ENCODE results near the gene STAC3. TPM values are rescaled to one million over a fixed set of nuclear protein-coding genes. Genes with fewer than 3 reads are reported as not detected.

STAC3 gene
- total and polyA plus RNA-seq, 10 of the 15 experiments (the other 5 are each of a cell fraction or from before 2014, with no cell fraction given): 0.49 to 9.9 (median 3.8) TPM

DNA sequence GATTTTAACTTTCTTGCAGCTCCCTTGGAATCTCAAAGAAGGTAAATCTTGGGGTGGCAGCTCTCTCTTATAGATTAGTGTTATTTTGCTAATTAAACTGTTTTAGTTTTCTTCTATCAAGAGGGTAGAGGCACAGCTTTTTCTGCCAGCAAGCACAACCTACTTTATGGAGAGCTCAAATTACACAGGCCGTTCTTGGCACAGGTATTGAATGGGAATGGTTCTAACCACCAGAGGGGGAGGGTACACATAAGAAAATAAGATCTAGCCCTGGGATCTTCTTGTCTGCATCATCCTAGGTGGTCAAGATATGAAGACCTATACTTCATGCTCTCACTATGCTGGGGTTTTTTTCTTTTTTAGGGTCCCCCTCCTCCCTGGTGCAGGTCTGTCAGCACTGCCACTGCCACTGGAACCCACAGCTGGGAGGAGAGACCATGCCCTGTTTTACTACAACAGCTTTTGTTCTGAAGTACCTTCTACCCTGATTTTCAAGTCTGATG is 48.6 kb upstream of the STAC3 start:
- no peak overlapping the region for H3K4me2 ChIP-seq (ENCODE audit: control insufficient read depth, insufficient read depth)
- H3K9ac ChIP-seq (ENCODE audit: control insufficient read depth, insufficient read depth, low read length): no peak overlapping the region
- CTCF ChIA-PET: interaction anchor here (1.3 to 15.5 kb wide), 4 partner anchors 8 to 156 kb away, joined by 3 to 540 read pairs (median 4); partner anchors contain the start of genes GLI1 and INHBE
- RAD21 ChIA-PET (ENCODE audit: unreplicated experiment): interaction anchor here (0.8 to 1.0 kb wide), 2 partner anchors 8 to 135 kb away, joined by 3 read pairs; partner anchors contain the start of gene INHBC
- SMC1A ChIA-PET (ENCODE audit: uncharacterized antibody, unreplicated experiment): interaction anchor here (1.6 kb wide), 1 partner anchor 154 kb away, joined by 6 read pairs; no protein-coding TSS in a partner anchor
- no TSS peak for BruUV-seq (replicated peaks)
- H3K27ac ChIP-seq (ENCODE audit: control insufficient read depth, insufficient read depth): no peak overlapping the region
- ATAC-seq (no peak), DNase-seq (ENCODE audit: low read depth, low spot score) (no peak), FAIRE-seq (no peak)
- POLR2A ChIA-PET: interaction anchor here (1.0 kb wide), 1 partner anchor 13 kb away, joined by 3 read pairs; no protein-coding TSS in a partner anchor
- no peaks in the 10 kb centered on the region for H4K20me1 ChIP-seq (ENCODE audit: control insufficient read depth, insufficient read depth)
- no peaks in the 10 kb centered on the region for H3K4me1 ChIP-seq (ENCODE audit: control insufficient read depth, insufficient read depth, low read length)
- in situ Hi-C loops (cut with MboI) (no loop called here), intact Hi-C loops (cut with micrococcal nuclease; ENCODE audit: unreplicated experiment) (no loop called here)
- H2AFZ ChIP-seq (ENCODE audit: control insufficient read depth, low read depth, low read length): no peak overlapping the region
- TF ChIP-seq MEF2A (IDR thresholded peaks at IDR 0.05; ENCODE audit: insufficient read depth, low read depth, low read length) (no peak), CBX5 (IDR thresholded peaks at IDR 0.05; ENCODE audit: low read depth) (no peak), GABPA (IDR thresholded peaks at IDR 0.05; ENCODE audit: low read depth) (no peak), YBX1 (IDR thresholded peaks at IDR 0.05) (no peak), FOXM1 (IDR thresholded peaks at IDR 0.05; ENCODE audit: low read depth, low read length) (no peak), NFYA (IDR thresholded peaks at IDR 0.05; ENCODE audit: borderline replicate concordance, low read depth, low read length) (no peak)
- H3K27me3 ChIP-seq (replicated peaks in 1 of 2; ENCODE audit: control insufficient read depth in 2 of 2, insufficient read depth in 2 of 2, low read length in 1 of 2): no peaks in the 10 kb centered on the region
- no peak overlapping the region for H3K4me3 ChIP-seq
- WGBS (ENCODE audit: insufficient coverage, insufficient replicate concordance, low lambda C conversion rate, missing lambda C conversion rate): 96% methylated on average over 1 of the region's 1 CpG
- H3K36me3 ChIP-seq (ENCODE audit: control insufficient read depth in 2 of 2, insufficient read depth in 2 of 2, low read length in 1 of 2): peaks cover 0 to 11% of the 10 kb centered on the region in 2 experiments; a peak in 3 of 4 replicates
- H3K9me3 ChIP-seq (replicated peaks; ENCODE audit: control insufficient read depth, insufficient read depth, low read length): no peaks in the 10 kb centered on the region
- no peaks in the 10 kb centered on the region for H3K79me2 ChIP-seq (ENCODE audit: control insufficient read depth, insufficient read depth, low read length)

GRCh38 chr12:57296291-57296690 is 45.3 kb upstream of the STAC3 start:
- H3K27ac ChIP-seq (ENCODE audit: control insufficient read depth, insufficient read depth): no peak overlapping the region
- POLR2A ChIA-PET: no interaction called here
- ATAC-seq: no peak
- H4K20me1 ChIP-seq (ENCODE audit: control insufficient read depth, insufficient read depth): no peaks in the 10 kb centered on the region
- intact Hi-C loops (cut with micrococcal nuclease; ENCODE audit: unreplicated experiment): no loop called here
- H3K79me2 ChIP-seq (ENCODE audit: control insufficient read depth, insufficient read depth, low read length): no peaks in the 10 kb centered on the region
- SMC1A ChIA-PET (ENCODE audit: uncharacterized antibody, unreplicated experiment): no interaction called here
- no peak overlapping the region for H2AFZ ChIP-seq (ENCODE audit: control insufficient read depth, low read depth, low read length)
- no peak overlapping the region for H3K4me2 ChIP-seq (ENCODE audit: control insufficient read depth, insufficient read depth)
- H3K9ac ChIP-seq (ENCODE audit: control insufficient read depth, insufficient read depth, low read length): no peak overlapping the region
- CTCF ChIA-PET: interaction anchor here (0.6 to 1.5 kb wide), 5 partner anchors 10 to 677 kb away, joined by 3 read pairs; no protein-coding TSS in a partner anchor
- TF ChIP-seq ASH2L (IDR thresholded peaks at IDR 0.05; ENCODE audit: borderline replicate concordance, low read depth) (no peak), IKZF1 (conservative IDR thresholded peaks at IDR 0.05) (no peak), RAD51 (IDR thresholded peaks at IDR 0.05) (no peak), FOXK2 (IDR thresholded peaks at IDR 0.05) (no peak), CREB1 (IDR thresholded peaks at IDR 0.05; ENCODE audit: low read depth) (no peak), RBBP5 (conservative IDR thresholded peaks at IDR 0.05) (no peak), NR2C2 (IDR thresholded peaks at IDR 0.05; ENCODE audit: borderline replicate concordance, control insufficient read depth, insufficient read length, low read depth) (no peak)
- WGBS (ENCODE audit: insufficient coverage, insufficient replicate concordance, low lambda C conversion rate, missing lambda C conversion rate): 100% methylated on average over 4 of the region's 4 CpGs
- no peak for DNase-seq (ENCODE audit: low read depth, low spot score)
- no peaks in the 10 kb centered on the region for H3K27me3 ChIP-seq (replicated peaks in 1 of 2; ENCODE audit: control insufficient read depth in 2 of 2, insufficient read depth in 2 of 2, low read length in 1 of 2)
- H3K36me3 ChIP-seq (ENCODE audit: control insufficient read depth in 2 of 2, insufficient read depth in 2 of 2, low read length in 1 of 2): peaks cover 0 to 11% of the 10 kb centered on the region in 2 experiments; a peak in 2 of 4 replicates
- H3K4me1 ChIP-seq (ENCODE audit: control insufficient read depth, insufficient read depth, low read length): no peaks in the 10 kb centered on the region
- in situ Hi-C loops (cut with MboI): no loop called here
- no peak for FAIRE-seq
- no peaks in the 10 kb centered on the region for H3K9me3 ChIP-seq (replicated peaks; ENCODE audit: control insufficient read depth, insufficient read depth, low read length)
- RAD21 ChIA-PET (ENCODE audit: unreplicated experiment): interaction anchor here (1.4 kb wide), 1 partner anchor 11 kb away, joined by 3 read pairs; no protein-coding TSS in a partner anchor
- H3K4me3 ChIP-seq: no peak overlapping the region
- no TSS peak for BruUV-seq (replicated peaks)

Data from GM12878 (cell line).